ENCODE results near the gene BAG3.

BAG3 gene

GRCh38 chr10:119677126-119677525 is 25.9 kb downstream of the BAG3 start:
- no peak overlapping the region for H2AFZ ChIP-seq (ENCODE audit: low read depth)
- peaks cover 3% of the 10 kb centered on the region; the same call in 1 of the 2 replicates for H3K36me3 ChIP-seq (ENCODE audit: insufficient read depth)
- H3K27me3 ChIP-seq (ENCODE audit: insufficient read depth, low read depth): no peaks in the 10 kb centered on the region
- H3K4me2 ChIP-seq: no peak overlapping the region
- H3K27ac ChIP-seq: no peak overlapping the region
- H3K4me1 ChIP-seq (ENCODE audit: low read depth, poor library complexity, severe bottlenecking): peaks cover 18% of the 10 kb centered on the region
- no peaks in the 10 kb centered on the region for H3K79me2 ChIP-seq (ENCODE audit: insufficient read depth, low read depth)
- TF ChIP-seq CTCF (conservative IDR thresholded peaks at IDR 0.05; ENCODE audit: low read depth, low read length): no peak
- no peak overlapping the region for H3K4me3 ChIP-seq (IDR thresholded peaks at IDR 0.05; ENCODE audit: insufficient read depth, low read depth, low read length)
- no peak overlapping the region for H3K9ac ChIP-seq
- H4K20me1 ChIP-seq (ENCODE audit: insufficient read depth): no peaks in the 10 kb centered on the region

- Histone ChIP-seq H3K27me3 (ENCODE audit: insufficient read depth, low read depth) (no peaks in the 10 kb centered on the region), H3K4me3 (IDR thresholded peaks at IDR 0.05; ENCODE audit: insufficient read depth, low read depth, low read length) (no peak overlapping the region), H3K4me2 (no peak overlapping the region), H3K4me1 (ENCODE audit: low read depth, poor library complexity, severe bottlenecking) (peaks cover 18% of the 10 kb centered on the region), H4K20me1 (ENCODE audit: insufficient read depth) (no peaks in the 10 kb centered on the region), H3K27ac (no peak overlapping the region), H3K79me2 (ENCODE audit: insufficient read depth, low read depth) (no peaks in the 10 kb centered on the region), H3K9ac (no peak overlapping the region), H2AFZ (ENCODE audit: low read depth) (no peak overlapping the region), H3K36me3 (ENCODE audit: insufficient read depth) (peaks cover 3% of the 10 kb centered on the region; the same call in 1 of the 2 replicates)
- TF ChIP-seq CTCF (conservative IDR thresholded peaks at IDR 0.05; ENCODE audit: low read depth, low read length): no peak
Measured at GRCh38 chr10:119677904-119678755, 26.9 kb downstream of the BAG3 start.

- no peak overlapping the region for H2AFZ ChIP-seq (ENCODE audit: low read depth)
- H3K79me2 ChIP-seq (ENCODE audit: insufficient read depth, low read depth): no peaks in the 10 kb centered on the region
- no peak overlapping the region for H3K4me3 ChIP-seq (IDR thresholded peaks at IDR 0.05; ENCODE audit: insufficient read depth, low read depth, low read length)
- no peak overlapping the region for H3K27ac ChIP-seq
- H3K4me2 ChIP-seq: no peak overlapping the region
- H3K4me1 ChIP-seq (ENCODE audit: low read depth, poor library complexity, severe bottlenecking): peaks cover 18% of the 10 kb centered on the region
- H3K27me3 ChIP-seq (ENCODE audit: insufficient read depth, low read depth): no peaks in the 10 kb centered on the region
- H3K9ac ChIP-seq: no peak overlapping the region
- H3K36me3 ChIP-seq (ENCODE audit: insufficient read depth): peaks cover 3% of the 10 kb centered on the region; the same call in 1 of the 2 replicates
- no peak for TF ChIP-seq CTCF (conservative IDR thresholded peaks at IDR 0.05; ENCODE audit: low read depth, low read length)
- no peaks in the 10 kb centered on the region for H4K20me1 ChIP-seq (ENCODE audit: insufficient read depth)
Measured at GRCh38 chr10:119679480-119679829, 28.3 kb downstream of the BAG3 start.

- no peak for TF ChIP-seq CTCF (conservative IDR thresholded peaks at IDR 0.05; ENCODE audit: low read depth, low read length)
- Histone ChIP-seq H3K79me2 (ENCODE audit: insufficient read depth, low read depth) (no peaks in the 10 kb centered on the region), H3K4me3 (IDR thresholded peaks at IDR 0.05; ENCODE audit: insufficient read depth, low read depth, low read length) (no peak overlapping the region), H3K27me3 (ENCODE audit: insufficient read depth, low read depth) (no peaks in the 10 kb centered on the region), H3K4me1 (ENCODE audit: low read depth, poor library complexity, severe bottlenecking) (peaks cover 18% of the 10 kb centered on the region), H3K27ac (no peak overlapping the region), H2AFZ (ENCODE audit: low read depth) (no peak overlapping the region), H3K36me3 (ENCODE audit: insufficient read depth) (peaks cover 3% of the 10 kb centered on the region; the same call in 1 of the 2 replicates), H3K9ac (no peak overlapping the region), H4K20me1 (ENCODE audit: insufficient read depth) (no peaks in the 10 kb centered on the region), H3K4me2 (no peak overlapping the region)
Measured at GRCh38 chr10:119680050-119680449, 28.9 kb downstream of the BAG3 start.
